ENCODE measurements around the gene TTLL13. TPM values are rescaled to one million over a fixed set of nuclear protein-coding genes. Genes with fewer than 3 reads are reported as not detected.

Gene TTLL13
- total RNA-seq (2014; rRNA removed; shearing (Covaris generic); ENCODE audit: low replicate concordance) = 0.07 TPM in 1 of 2 replicates, not detected in the other

GRCh38 chr15:90249203-90249863 lies at the start of gene TTLL13:
TTLL13 (plus strand) TSS chr15:90249556; CDS start chr15:90250631, 1,075 bp downstream.
- Histone ChIP-seq H3K4me3 (peak within 1 kb of the TSS; percentile 47), H3K27me3 (no peaks in the 10 kb centered on the region), H3K9me3 (no peaks in the 10 kb centered on the region), H3K36me3 (no peaks in the 10 kb centered on the region)
- DNase-seq = peak; percentile 88

GRCh38 chr15:90200534-90201129 lies 48.7 kb upstream of the TTLL13 start:
- Histone ChIP-seq H3K9me3 (no peaks in the 10 kb centered on the region), H3K36me3 (peaks cover 18% of the 10 kb centered on the region), H3K27me3 (no peaks in the 10 kb centered on the region), H3K4me3 (peak overlapping the region; percentile 89)
- DNase-seq = no peak

- H3K36me3 ChIP-seq = peaks cover 18% of the 10 kb centered on the region
- no peaks in the 10 kb centered on the region for H3K27me3 ChIP-seq
- peak within 1 kb of the TSS; percentile 89 for H3K4me3 ChIP-seq
- DNase-seq = peak; percentile 81
- H3K9me3 ChIP-seq = no peaks in the 10 kb centered on the region
These were observed 48.0 kb upstream of the TTLL13 start, which contains the start of gene SEMA4B for GRCh38 chr15:90201130-90201943. SEMA4B (plus strand) TSS chr15:90201330; CDS start chr15:90201579, 249 bp downstream.

GRCh38 chr15:90201944-90202375 lies 47.4 kb upstream of the TTLL13 start:
- Histone ChIP-seq H3K27me3 (no peaks in the 10 kb centered on the region), H3K36me3 (peaks cover 23% of the 10 kb centered on the region), H3K4me3 (peak overlapping the region; percentile 89), H3K9me3 (no peaks in the 10 kb centered on the region)
- DNase-seq = no peak

GRCh38 chr15:90202929-90203328 lies 46.4 kb upstream of the TTLL13 start:
- Histone ChIP-seq H3K36me3 (peaks cover 31% of the 10 kb centered on the region), H3K9me3 (no peaks in the 10 kb centered on the region), H3K27me3 (no peaks in the 10 kb centered on the region), H3K4me3 (peak overlapping the region; percentile 89)
- no peak for DNase-seq

- DNase-seq = no peak
- H3K27me3 ChIP-seq = no peaks in the 10 kb centered on the region
- no peaks in the 10 kb centered on the region for H3K9me3 ChIP-seq
- peaks cover 31% of the 10 kb centered on the region for H3K36me3 ChIP-seq
- no peak overlapping the region for H3K4me3 ChIP-seq
These were observed 45.9 kb upstream of the TTLL13 start for GRCh38 chr15:90203473-90203872.

- no peak for DNase-seq
- Histone ChIP-seq H3K27me3 (no peaks in the 10 kb centered on the region), H3K9me3 (no peaks in the 10 kb centered on the region), H3K36me3 (peaks cover 31% of the 10 kb centered on the region), H3K4me3 (no peak overlapping the region)
These were observed 45.4 kb upstream of the TTLL13 start for GRCh38 chr15:90203922-90204321.

- Histone ChIP-seq H3K9me3 (no peaks in the 10 kb centered on the region), H3K27me3 (no peaks in the 10 kb centered on the region), H3K36me3 (peaks cover 44% of the 10 kb centered on the region), H3K4me3 (no peak overlapping the region)
- DNase-seq = no peak
These were observed 44.1 kb upstream of the TTLL13 start for GRCh38 chr15:90205050-90205848.

- Histone ChIP-seq H3K4me3 (no peak overlapping the region), H3K9me3 (no peaks in the 10 kb centered on the region), H3K27me3 (no peaks in the 10 kb centered on the region), H3K36me3 (peaks cover 50% of the 10 kb centered on the region)
- no peak for DNase-seq
These were observed 43.5 kb upstream of the TTLL13 start for GRCh38 chr15:90205886-90206285.

GRCh38 chr15:90207252-90207651 lies 42.1 kb upstream of the TTLL13 start:
- no peaks in the 10 kb centered on the region for H3K27me3 ChIP-seq
- no peak for DNase-seq
- no peaks in the 10 kb centered on the region for H3K9me3 ChIP-seq
- H3K4me3 ChIP-seq = no peak overlapping the region
- H3K36me3 ChIP-seq = peaks cover 57% of the 10 kb centered on the region

GRCh38 chr15:90208356-90208755 lies 41.0 kb upstream of the TTLL13 start:
- H3K4me3 ChIP-seq = no peak overlapping the region
- no peaks in the 10 kb centered on the region for H3K9me3 ChIP-seq
- H3K36me3 ChIP-seq = peaks cover 66% of the 10 kb centered on the region
- DNase-seq = no peak
- H3K27me3 ChIP-seq = no peaks in the 10 kb centered on the region

- peak; percentile 32 for DNase-seq
- no peak overlapping the region for H3K4me3 ChIP-seq
These were observed 39.8 kb upstream of the TTLL13 start for GRCh38 chr15:90209591-90209990.

GRCh38 chr15:90210593-90210992 lies 38.8 kb upstream of the TTLL13 start:
- peaks cover 54% of the 10 kb centered on the region for H3K36me3 ChIP-seq
- H3K9me3 ChIP-seq = no peaks in the 10 kb centered on the region
- no peak for DNase-seq
- H3K27me3 ChIP-seq = no peaks in the 10 kb centered on the region
- no peak overlapping the region for H3K4me3 ChIP-seq

More at GRCh38 chr15:90209591-90209990, 39.8 kb upstream of the TTLL13 start:
- H3K27me3 ChIP-seq = no peaks in the 10 kb centered on the region
- peaks cover 58% of the 10 kb centered on the region for H3K36me3 ChIP-seq
- no peaks in the 10 kb centered on the region for H3K9me3 ChIP-seq

GRCh38 chr15:90211009-90211408 lies 38.3 kb upstream of the TTLL13 start:
- H3K27me3 ChIP-seq = no peaks in the 10 kb centered on the region
- peaks cover 54% of the 10 kb centered on the region for H3K36me3 ChIP-seq
- no peak for DNase-seq
- H3K4me3 ChIP-seq = no peak overlapping the region
- no peaks in the 10 kb centered on the region for H3K9me3 ChIP-seq

- no peaks in the 10 kb centered on the region for H3K27me3 ChIP-seq
- no peaks in the 10 kb centered on the region for H3K9me3 ChIP-seq
- peaks cover 53% of the 10 kb centered on the region for H3K36me3 ChIP-seq
- peak; percentile 93 for DNase-seq
- no peak overlapping the region for H3K4me3 ChIP-seq
These were observed 37.8 kb upstream of the TTLL13 start for GRCh38 chr15:90211440-90212143.
